ENCODE results near the gene LZTS3. TPM values are rescaled to one million over a fixed set of nuclear protein-coding genes. Genes with fewer than 3 reads are reported as not detected.

The LZTS3 gene
- total and polyA plus RNA-seq, 2 of the 8 experiments (the other 6 are each of a cell fraction or from before 2014, with no cell fraction given) = 31.8 to 33.5 TPM

DNA sequence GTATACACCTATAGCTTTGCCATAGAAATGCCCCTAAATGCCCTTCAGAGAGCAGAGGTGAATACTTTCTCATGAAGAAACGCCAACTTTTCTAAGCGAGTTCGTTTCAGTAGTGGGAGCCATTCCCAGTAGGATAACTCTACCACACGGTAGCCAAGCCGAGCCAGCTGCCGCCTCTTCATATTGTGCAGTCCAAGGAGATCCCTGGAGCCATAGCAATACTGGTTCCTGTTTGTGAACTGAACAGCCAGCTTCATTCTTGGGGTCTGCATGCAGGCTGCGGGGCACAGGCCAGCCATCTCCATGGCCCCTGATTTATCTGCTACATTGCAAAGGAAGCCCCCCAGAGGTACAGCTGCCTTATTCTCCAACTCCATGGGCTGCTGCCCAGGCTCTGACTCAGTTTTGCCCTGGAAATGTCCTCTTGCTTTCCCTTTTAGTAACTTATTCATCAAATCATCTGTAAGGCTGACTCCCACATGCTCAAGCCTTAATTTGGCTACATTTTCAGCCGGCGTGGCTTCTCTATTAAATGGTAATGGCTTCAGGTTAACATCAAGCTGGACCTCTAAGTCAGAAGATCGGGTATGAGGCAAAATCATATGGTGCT lies 26.5 kb downstream of the LZTS3 start:
- Histone ChIP-seq H3K4me3 (ENCODE audit: extremely low read depth in 1 of 4, insufficient read depth in 2 of 4, low read depth in 3 of 4, low read length in 4 of 4) (no peak overlapping the region), H3K27ac (ENCODE audit: low read depth, low read length) (no peak overlapping the region), H3K4ac (replicated peaks; ENCODE audit: insufficient read length, low read depth, low read length) (no peak overlapping the region), H2AK5ac (ENCODE audit: low read depth, low read length) (no peak overlapping the region), H4K5ac (ENCODE audit: insufficient read length, low read depth, low read length) (no peak overlapping the region), H2BK5ac (ENCODE audit: low read depth, low read length) (no peak overlapping the region), H3K79me1 (ENCODE audit: low read depth, low read length) (peaks cover 10% of the 10 kb centered on the region; the same call in 1 of the 2 replicates), H2BK15ac (ENCODE audit: low read length) (no peak overlapping the region), H3K27me3 (replicated peaks in 1 of 4; ENCODE audit: control insufficient read depth in 3 of 4, extremely low read depth in 1 of 4, insufficient read depth in 3 of 4, low read length in 3 of 4) (no peaks in the 10 kb centered on the region), H2BK120ac (replicated peaks; ENCODE audit: low read depth, low read length) (no peak overlapping the region), H2BK20ac (ENCODE audit: low read length) (no peak overlapping the region), H3K18ac (ENCODE audit: extremely low read depth, low read length) (no peak overlapping the region), H3K79me2 (ENCODE audit: control insufficient read depth in 1 of 2, insufficient read depth in 2 of 2, low read length in 2 of 2) (peaks cover 4 to 36% of the 10 kb centered on the region in 2 experiments), H3K36me3 (ENCODE audit: control insufficient read depth in 2 of 4, insufficient read depth in 4 of 4, low read length in 3 of 4) (peaks cover 3 to 22% (median 11%) of the 10 kb centered on the region in 4 experiments; a peak in 7 of 8 replicates), H4K8ac (ENCODE audit: extremely low read depth, insufficient read depth, low read length) (no peak overlapping the region), H4K20me1 (replicated peaks in 1 of 2; ENCODE audit: control insufficient read depth in 1 of 2, insufficient read depth in 2 of 2, low read length in 2 of 2) (peaks cover 6 to 7% of the 10 kb centered on the region in 2 experiments), H3K9me3 (ENCODE audit: insufficient read depth in 2 of 2, low read depth in 1 of 2, low read length in 1 of 2) (no peaks in the 10 kb centered on the region), H3K4me1 (replicated peaks in 1 of 4; ENCODE audit: control insufficient read depth in 3 of 4, insufficient read depth in 4 of 4, low read length in 3 of 4) (no peaks in the 10 kb centered on the region), H3K9ac (replicated peaks in 1 of 4; ENCODE audit: extremely low read depth in 1 of 4, low read depth in 3 of 4, low read length in 3 of 4) (no peak overlapping the region), H2BK12ac (ENCODE audit: low read depth, low read length) (no peak overlapping the region), H2AFZ (ENCODE audit: low read length) (no peak overlapping the region), H3K23ac (ENCODE audit: insufficient read length) (no peak overlapping the region), H3K56ac (replicated peaks; ENCODE audit: insufficient read length, low read depth, low read length) (no peak overlapping the region), H3K4me2 (ENCODE audit: insufficient read depth in 1 of 2, low read depth in 2 of 2, low read length in 2 of 2) (no peak overlapping the region), H4K91ac (replicated peaks; ENCODE audit: insufficient read length, low read length) (no peak overlapping the region), H3K14ac (ENCODE audit: insufficient read length) (no peak overlapping the region), H3K23me2 (ENCODE audit: low read depth, low read length) (no peaks in the 10 kb centered on the region)
- ChIA-PET POLR2A (ENCODE audit: partially characterized antibody) (interaction anchor here (1.1 kb wide), 1 partner anchor 13 kb away, joined by 3 read pairs; the partner anchor contains the start of genes FASTKD5 and UBOX5), CTCF (ENCODE audit: partially characterized antibody) (interaction anchor here (1.0 to 2.5 kb wide), 4 partner anchors 12 to 31 kb away, joined by 3 to 11 read pairs (median 4); no protein-coding TSS in a partner anchor)
- 94% methylated on average over 10 of the region's 10 CpGs; no CpG with 5 or more reads in 1 of the 2 experiments for WGBS, 2 experiments (ENCODE audit: extremely low coverage in 1 of 2, insufficient coverage in 1 of 2, insufficient read length in 1 of 2, insufficient replicate concordance in 2 of 2, low coverage in 1 of 2, low lambda C conversion rate in 2 of 2, missing lambda C conversion rate in 1 of 2)
- DNase-seq (ENCODE audit: low read depth in 1 of 2, low spot score in 2 of 2) (no peak), FAIRE-seq (no peak)
- no peak for TF ChIP-seq SUZ12 (IDR thresholded peaks at IDR 0.05; ENCODE audit: low read length)
- TF ChIP-seq, protein P1, sequence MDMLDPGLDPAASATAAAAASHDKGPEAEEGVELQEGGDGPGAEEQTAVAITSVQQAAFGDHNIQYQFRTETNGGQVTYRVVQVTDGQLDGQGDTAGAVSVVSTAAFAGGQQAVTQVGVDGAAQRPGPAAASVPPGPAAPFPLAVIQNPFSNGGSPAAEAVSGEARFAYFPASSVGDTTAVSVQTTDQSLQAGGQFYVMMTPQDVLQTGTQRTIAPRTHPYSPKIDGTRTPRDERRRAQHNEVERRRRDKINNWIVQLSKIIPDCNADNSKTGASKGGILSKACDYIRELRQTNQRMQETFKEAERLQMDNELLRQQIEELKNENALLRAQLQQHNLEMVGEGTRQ (IDR thresholded peaks at IDR 0.05; ENCODE audit: low read length) = no peak
- TF ChIP-seq NANOG (IDR thresholded peaks at IDR 0.05; ENCODE audit: insufficient read depth, low read depth, low read length, poor library complexity, severe bottlenecking) = no peak
- TF ChIP-seq BRCA1 (IDR thresholded peaks at IDR 0.05; ENCODE audit: low read depth, low read length) = no peak
- no peak for TF ChIP-seq TEAD4 (IDR thresholded peaks at IDR 0.05; ENCODE audit: low read depth, low read length)
- no peak for TF ChIP-seq POLR2A (IDR thresholded peaks at IDR 0.05; ENCODE audit: control extremely low read depth in 1 of 2, low read depth in 2 of 2, low read length in 2 of 2)
- no peak for TF ChIP-seq POU5F1 (IDR thresholded peaks at IDR 0.05; ENCODE audit: low read depth, low read length)
- TF ChIP-seq CTBP2 (IDR thresholded peaks at IDR 0.05; ENCODE audit: borderline replicate concordance, insufficient read depth, insufficient read length, low read length) = no peak
- no peak for TF ChIP-seq TCF12 (IDR thresholded peaks at IDR 0.05; ENCODE audit: low read depth, low read length)
- TF ChIP-seq BCL11A (IDR thresholded peaks at IDR 0.05; ENCODE audit: low read depth in 2 of 2, low read length in 2 of 2) = no peak
- TF ChIP-seq ZNF274 (IDR thresholded peaks at IDR 0.05; ENCODE audit: borderline replicate concordance, extremely low read depth, low read length) = no peak
- no peak for TF ChIP-seq BACH1 (IDR thresholded peaks at IDR 0.05; ENCODE audit: low read length)
- TF ChIP-seq PHF8 (conservative IDR thresholded peaks at IDR 0.05; ENCODE audit: low read depth, low read length) = no peak

Data from H1 (cell line).